Stimulated activated CD4-positive, alpha-beta T cell treated with anti-CD3 and anti-CD28 coated beads, Interleukin-2, amount 100 ng/mL, for 4 hours (primary cell): ENCODE results near the gene CENPP.

ENCODE experiments used
- DNase-seq: peaks from one replicate; pipeline ENCODE4 v3.0.0-alpha.2; 2020; ENCODE audit warnings: low read depth

The CENPP gene

DNA sequence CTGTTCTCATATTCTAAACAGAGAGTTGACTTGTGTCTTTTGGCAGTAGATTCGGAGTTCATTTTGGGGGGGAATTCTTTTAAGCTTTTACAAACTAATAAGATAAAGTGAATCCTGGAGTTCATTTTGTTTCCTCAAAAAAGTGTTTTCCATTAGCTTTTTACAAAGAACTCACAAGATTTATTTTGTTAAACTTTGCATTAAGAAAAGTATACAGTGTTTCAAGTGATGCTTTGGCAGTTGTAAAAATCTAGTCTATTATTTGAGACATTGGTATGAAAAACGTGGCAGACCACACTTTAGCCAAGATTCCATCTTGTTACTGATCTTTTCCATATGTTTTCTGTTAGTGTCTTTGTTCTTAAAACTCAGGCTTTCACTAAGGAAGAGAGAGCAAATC is 99.7 kb downstream of the CENPP start:
- DNase-seq = no peak

DNA sequence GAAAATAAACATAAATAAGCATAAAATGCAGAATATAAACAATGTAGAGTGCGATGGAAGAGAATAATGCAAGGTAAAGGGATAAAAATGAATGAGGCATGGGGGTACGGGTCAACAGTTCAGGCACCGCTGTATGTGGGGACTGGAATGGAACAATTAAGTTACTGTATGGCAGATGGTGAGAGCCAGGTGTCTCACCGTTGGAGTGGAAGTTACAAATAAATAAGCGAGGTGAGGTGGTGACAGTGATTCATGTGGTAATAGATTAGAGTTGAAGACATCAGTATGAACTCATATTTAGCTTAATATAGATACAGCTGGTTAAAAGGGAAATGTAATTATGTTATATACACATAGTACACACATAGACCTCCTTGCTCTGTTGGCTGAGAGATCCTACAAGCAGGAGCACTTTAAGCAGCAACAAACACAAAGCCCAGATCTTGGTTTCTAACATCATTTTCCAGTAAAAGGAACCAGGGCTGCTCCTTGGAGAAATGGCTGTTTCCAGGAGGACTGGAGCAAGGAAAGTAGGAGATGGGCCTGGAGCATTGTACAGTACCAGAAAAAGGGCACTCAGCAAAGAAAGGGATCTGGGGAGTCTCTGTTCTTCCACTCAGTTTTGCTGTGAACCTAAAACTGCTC is 100.9 kb downstream of the CENPP start:
- no peak for DNase-seq

DNA sequence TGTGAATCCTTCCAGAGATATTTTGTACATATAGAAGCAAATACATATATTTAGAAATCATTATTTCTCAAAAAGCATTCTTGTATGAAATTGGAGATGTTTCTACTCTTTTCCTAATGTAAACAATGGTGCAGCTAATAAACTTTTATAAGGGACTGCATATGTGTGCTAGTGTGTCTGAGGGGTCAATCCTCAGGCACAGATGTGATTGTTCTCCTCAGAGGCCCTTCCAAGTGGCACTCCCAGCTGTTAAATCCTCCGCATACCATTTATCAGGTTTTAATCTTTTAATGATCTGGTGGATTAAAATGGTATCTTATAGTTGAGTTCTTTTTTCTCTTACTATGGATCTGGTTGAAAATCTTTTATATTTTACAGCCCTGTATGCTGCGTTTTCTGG is 104.1 kb downstream of the CENPP start:
- DNase-seq = no peak

DNA sequence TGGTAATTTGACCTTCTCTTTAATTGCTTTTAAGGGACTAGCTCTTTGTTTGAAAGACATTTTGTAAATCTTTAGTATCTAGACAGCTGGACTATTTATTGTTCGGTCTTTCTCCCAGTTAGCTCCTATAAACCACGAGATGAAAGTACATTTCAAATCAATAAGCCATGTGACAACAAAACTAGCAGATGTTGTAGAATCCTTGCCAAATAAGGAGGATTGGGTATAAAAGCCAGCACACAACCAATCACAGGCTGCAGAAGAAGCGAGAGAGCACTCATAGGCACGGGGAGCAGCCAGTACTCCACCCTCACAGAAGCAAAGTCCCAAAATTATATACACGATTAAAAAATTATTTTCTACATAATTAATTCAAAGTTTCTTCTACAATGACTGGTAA is 106.6 kb downstream of the CENPP start:
- no peak for DNase-seq

DNA sequence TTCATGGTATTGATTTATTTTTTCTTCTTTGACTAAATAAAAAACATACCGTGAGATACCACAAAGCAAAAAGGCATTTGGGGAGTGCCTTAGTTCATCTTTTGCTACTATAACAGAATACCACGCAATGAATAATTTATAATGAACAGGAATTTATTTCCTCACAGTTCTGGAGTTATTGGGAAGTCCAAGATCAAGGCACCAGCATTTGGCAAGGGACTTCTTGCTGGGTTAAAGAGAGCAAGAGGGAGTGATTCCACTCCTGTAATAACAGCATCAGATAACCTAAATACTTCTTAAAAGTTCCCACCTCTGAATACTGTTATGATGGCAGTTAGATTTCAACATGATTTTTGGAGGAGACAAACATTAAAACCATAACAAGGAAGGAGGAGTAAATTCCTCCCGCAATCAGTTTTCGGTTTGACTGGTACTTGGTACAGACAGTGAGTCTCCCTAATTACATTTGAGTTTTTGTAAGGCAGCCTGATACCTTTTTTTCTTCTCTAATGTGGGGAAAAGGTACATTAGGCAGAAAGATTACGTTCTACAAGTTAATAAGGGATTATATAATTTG is 107.3 kb downstream of the CENPP start:
- no peak for DNase-seq

DNA sequence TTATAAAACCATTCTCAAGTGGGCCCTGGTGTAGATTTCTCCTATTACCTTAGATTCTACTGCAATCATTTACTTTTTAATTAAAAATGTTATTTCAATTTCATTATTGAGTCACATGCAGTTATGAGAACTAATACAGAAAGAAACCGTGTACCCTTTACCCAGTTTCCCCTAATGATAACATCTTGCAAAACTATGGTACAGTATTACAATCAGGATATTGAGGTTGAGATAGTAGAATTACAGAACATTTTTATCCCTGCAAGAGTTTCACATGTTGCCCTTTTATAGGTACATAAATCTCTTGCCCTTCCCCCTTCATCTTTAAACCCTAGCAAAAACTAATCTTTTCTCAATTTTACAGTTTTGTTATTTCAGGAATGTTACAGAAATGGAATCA is 109.5 kb downstream of the CENPP start:
- no peak for DNase-seq

DNA sequence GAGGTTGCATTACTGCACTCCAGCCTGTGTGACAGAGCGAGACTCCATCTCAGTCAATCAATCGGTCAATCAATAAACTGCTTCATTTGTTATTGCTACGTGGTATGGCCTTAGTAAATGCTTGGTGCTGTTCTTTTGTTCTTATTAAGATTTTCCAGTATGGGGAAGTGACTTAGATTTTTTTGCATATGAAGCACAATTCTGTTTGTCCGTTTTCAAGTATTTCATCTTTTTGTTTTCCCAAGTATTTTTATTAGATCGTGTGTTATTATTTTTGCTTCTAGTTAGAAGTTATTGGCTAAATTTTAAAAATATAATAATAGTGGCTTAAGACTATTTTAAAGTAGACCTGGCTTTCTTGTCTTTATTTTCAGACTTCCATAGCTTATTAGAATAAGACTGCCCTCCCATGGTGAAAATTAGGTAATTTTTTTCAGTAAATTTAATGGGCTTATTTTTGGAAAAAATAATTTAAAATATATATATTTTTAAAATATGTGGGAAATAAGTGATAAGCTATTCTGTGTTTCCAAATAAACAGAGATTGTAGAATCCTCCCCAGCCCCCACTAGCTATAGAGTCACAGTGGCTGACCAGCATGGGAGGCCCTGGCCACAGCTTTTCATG is 113.3 kb downstream of the CENPP start:
- no peak for DNase-seq

DNA sequence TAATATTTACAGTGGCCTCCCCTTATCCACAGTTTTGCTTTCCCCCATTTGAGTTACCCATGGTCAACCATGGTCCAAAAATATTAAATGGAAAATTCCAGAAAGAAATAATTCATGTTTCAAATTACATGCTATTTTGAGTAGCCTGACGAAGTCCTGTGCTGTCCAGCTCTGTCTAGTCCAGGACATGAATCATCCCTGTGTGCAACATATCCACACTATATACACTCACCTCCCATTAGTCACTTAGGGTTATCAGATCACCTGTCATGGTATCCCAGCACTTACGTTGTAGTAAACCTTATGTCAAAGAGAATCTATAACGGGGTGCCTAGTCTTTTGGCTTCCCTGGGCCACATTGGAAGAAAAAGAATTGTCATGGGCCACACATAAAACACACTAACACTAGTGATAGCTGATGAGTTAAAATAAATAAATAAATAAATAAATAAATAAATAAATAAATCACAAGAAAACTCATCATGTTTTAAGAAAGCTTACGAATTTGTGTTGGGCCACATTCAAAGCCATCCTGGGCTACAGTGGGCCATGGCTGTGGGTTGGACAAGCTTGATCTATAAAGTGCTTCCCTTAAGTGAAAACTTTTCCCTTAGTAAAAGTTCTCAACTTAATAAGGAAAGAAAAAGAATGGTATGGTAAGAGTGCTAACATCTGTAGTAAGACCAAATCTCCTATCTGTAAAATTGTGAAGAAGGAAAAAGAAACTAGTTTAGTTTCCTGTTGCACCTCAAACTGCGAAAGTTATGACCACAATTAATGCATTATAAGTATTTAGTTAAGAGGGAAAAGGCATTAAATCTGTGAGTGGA is 114.4 kb downstream of the CENPP start:
- DNase-seq = no peak

DNA sequence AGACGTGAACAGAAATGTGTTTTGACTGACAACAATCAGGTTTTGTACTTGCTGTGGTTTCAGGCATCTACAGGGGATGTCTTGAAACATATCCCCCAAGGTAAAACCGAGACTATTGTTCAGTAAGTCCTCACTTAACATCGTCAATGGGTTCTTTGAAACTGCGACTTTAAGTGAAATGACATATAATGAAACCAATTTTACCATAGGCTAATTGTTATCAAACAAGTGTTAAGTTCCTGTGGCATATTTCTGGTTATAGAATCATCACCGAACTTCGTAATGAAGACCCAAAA is 114.9 kb downstream of the CENPP start:
- no peak for DNase-seq

DNA sequence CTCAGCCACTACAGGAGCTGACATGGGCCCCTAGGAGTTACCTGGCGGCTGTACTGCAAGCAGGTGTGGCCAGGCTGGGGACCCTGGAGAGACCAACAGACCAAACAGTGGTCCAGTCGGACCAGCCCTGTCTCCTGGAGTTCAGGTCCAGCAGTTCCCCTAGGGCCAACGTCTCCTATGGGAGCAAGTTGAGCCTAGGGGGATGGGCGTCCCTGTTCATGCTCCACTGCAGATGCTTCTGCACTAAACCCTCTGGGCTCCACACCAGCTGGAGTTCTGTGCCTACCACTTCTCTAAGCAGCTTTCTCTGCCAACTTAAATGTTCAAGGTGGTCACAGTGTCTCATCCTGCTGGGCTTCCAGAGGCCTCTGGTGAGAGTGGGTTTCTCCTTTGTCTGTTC is 119.1 kb downstream of the CENPP start:
- no peak for DNase-seq

DNA sequence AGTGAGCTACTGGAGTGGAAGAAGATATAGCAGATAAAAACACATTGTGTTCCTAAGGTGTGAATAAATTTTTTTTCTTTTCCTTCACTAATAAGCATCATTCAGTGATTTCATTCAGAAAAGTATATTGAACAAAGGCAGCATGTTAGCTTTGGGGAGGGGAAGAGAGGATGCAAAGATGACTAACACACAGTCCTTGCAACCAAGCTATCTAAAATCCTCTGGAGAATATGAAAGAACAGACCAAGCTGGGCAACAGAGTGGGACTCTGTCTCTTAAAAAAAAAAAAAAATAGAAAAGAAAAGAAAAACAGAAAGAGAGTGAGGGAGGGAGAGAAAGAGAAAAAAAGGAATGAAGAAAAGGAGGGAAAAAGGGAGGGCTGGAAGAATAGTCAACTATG is 120.8 kb downstream of the CENPP start:
- DNase-seq = no peak

DNA sequence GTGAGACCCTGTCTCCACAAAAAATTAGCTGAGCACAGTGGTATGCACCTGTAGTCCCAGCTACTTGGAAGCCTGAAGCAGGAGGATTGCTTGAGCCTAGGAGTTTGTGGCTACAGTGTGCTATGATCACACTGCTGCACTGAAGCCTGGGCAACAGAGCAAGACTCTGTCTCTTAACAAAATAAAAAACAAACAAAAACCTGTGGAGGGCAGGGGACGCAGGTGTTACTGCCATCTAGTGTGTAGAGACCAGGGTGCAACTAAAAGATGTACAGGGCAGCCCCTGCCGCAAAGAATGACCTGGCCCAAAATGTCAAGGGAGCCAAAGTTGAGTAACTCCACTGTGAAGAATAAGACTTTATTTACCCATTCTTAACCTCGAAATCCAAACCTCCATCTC is 129.5 kb downstream of the CENPP start:
- DNase-seq = no peak

DNA sequence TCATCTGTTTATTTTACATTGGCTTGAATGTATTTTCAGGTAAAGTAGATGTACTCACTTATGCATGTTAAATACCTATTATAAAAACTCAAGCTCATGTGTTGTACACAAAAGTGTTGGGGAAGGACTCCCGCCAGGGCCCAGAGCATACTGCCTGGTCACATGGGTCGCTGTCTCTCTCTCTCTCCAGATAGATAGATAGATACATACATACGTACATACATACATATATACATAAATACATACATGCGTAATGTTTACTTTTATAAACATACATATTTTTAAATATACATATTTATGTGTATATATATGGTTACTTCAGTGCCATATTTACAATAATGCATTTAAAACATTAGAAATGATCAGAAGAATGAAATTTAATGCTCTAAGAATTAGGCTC is 131.8 kb downstream of the CENPP start:
- DNase-seq = no peak

DNA sequence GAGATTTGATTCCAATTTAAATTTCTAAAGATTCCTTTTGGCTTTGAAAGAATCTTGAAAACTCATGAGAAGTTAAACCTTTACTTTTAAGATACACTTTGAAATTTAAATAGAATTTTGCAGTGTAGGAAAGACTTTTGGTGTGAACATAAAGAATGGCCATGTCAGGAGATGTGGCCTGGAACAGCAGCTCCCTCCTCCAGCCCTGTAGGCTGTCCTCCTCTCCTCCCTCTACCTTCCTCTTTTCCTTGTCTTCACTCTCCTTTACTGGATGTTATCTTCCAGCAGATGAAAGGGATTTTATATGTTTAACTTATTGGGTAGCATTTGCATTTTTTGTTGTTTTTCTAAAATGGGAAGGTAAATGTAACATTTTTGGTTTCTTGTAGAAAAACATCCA is 137.6 kb downstream of the CENPP start:
- no peak for DNase-seq

DNA sequence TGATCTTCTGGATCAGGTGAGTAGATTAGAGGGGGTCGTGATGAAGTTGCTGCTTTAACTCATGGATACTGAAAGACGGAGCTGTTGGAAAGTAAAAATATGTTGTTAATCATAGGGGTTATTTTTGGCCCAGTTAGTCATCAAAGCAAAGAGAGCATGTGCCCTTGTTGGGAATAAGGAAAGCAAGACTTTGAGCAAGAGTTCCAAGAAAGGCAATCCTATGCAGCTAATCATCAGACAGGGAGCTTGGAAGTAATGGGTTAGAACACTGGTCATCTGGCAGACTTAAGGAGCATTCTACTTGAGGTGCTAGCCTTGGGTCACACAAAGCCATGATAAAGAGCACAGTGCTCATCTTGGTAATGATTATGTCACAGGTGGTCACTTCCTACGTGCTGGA is 138.2 kb downstream of the CENPP start:
- no peak for DNase-seq

DNA sequence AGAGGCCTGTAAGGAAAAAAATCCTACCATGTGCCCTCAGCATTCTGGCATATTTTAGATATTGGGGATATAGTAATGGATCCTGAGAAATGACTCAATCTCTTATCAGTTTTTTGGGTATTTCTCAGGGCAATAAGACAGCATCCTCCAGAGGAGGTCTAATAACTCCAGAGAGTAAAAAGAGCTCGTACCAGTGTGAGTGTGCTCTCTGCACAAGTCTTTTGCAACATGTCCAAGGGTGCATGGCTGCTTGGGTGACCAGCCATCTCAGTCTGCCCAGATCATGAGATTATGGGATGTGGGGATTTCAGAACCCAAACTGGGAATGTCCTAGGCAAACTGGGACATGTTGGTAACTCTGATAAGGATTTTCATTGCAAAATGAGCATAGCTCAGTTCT is 141.3 kb downstream of the CENPP start:
- no peak for DNase-seq

DNA sequence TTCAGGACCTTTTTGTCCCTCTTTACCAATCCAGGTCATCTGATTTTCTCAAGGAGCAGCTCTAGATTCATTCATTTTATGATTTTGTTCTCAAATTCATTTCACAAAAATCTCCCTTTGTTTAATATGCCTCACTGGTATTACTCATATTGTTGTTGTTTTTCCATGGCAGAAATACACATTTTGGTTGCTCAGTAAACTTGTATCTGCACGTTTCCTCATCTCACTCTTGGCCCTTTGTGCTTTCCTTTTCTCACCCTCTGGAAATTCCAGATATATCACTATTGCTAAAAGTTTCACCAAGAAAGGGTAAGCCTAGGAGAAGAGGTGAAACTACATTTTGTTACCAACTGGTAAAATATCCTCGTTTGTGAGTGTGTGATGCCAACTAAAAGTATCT is 141.8 kb downstream of the CENPP start:
- no peak for DNase-seq

DNA sequence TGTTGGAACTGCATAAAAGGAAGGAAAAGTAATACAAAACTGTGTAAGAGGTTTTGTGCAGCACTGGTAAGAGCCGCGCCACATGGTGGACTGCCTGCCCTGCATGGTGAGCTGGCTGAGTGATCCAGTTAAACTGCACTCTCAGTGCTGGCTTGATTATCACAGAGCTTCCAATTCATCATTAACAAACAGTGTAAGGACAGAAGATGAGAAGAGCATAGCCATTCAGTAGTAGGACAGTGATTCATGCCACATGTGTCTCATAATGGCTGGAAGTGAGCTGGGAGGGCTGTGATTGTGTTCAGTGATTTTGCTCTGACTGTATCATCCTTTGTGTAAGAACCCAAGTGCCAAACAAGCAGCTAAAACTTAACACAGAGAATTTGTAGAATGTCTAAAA is 142.5 kb downstream of the CENPP start:
- DNase-seq = no peak

DNA sequence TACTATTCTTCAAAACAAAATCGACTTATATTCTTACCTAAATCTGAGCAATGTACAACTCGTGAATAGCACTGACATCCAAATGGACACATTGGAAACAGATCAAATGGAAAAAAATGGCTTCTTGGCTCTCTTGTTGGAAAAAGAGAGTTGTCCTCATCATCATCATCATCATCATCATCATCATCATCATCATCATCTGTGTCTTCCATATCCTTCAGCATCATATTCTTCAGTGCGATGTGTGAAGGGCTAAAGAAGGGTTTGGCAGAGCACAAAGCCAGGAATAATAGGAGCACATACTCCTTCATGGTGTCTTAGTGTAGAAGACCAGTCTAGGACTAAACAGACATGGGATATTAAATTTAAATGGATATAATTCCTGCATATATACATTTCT is 148.8 kb downstream of the CENPP start:
- DNase-seq = no peak

DNA sequence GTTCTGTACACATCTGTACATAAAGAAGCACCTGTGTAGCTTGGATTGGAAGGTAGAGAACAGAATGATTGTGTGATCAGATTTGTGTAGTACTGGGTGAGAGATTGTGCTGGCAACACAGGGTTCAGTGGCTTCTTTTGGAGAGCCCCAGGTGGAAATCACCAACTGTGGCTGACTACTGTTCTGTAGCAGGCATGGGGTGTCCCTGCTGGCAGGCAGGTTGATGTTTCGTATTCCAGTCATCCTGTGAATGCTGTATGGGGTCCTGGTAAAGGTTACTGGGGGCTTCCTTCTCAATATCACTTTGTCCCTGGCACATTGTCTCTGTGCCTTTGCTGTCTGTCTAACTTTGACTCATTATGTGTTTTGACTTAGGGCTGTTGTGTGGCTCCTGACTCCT is 151.2 kb downstream of the CENPP start:
- no peak for DNase-seq

DNA sequence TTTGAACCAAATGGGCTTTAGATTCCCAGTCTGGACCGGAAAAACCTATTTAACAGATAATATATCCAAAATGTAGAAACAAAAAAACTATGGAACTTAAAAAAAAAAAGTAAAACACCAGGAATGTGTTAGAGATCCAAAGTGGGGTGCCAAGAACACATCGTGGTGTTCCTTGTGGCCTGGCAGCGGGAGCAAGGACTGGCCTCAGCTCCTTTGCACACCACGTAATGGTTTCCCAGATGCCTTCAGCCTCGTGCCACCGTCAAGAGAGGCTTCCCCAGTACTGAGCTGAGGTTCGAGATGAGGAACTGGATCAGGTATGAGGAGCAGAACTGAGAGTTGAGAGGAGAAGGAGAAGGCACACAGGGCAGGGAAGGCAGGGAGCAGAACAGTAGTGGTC is 153.0 kb downstream of the CENPP start:
- no peak for DNase-seq

DNA sequence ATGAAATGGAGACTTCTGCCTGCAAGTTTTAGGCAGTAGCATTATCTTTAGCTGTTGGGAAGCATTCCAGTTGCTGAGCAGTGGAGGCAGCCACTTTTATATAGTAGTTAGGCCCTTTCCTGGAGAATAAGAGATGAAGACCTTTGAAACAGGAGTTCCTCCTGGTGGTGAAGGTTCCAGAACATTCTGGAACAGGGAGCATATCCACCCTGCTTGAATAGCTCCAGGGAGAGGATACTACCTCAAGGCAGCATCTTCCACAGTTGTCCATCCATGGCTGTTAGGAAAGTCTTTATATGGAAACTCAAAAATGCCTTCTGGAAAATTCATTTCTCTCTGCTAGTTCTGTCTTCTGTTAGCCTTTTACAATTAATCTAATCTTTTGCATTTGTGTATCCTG is 153.6 kb downstream of the CENPP start:
- DNase-seq = no peak

DNA sequence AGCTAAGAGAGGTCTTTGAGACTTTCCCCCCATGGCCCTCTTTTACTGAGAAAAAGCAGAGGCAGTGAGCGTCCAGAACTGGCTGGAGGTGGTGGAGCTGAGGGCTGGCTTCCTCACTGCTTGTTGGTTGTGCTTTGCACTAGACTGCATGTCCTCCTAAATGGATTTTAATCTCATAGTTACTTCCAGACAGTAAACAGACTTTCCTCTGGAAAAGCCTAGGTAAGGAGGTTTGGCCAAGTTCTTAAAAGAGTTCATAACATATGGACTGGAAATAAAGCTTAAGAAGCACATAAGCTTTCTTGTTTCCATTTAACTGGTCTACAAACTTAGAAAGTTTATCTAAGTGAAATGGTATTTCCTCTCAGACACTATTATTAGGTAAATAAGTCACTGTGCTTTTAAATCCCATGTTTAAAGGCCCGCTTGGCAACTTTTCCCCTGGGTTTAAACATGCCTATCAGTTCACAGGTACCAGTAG is 154.6 kb downstream of the CENPP start:
- no peak for DNase-seq
